Smooth muscle cell (in vitro differentiated cells): ENCODE measurements around the gene CDC5L. TPM values are rescaled to one million over a fixed set of nuclear protein-coding genes. Genes with fewer than 3 reads are reported as not detected.
A peak's percentile ranks its signal among the peaks of the same experiment; 100 is the strongest.

Experiments used
- DNase-seq: peaks from one replicate; lab custom pipeline; 2025; ENCODE audit not compliant: unreplicated experiment; lab: John Stamatoyannopoulos, UW
- H2AFZ ChIP-seq: fragments of 200-600 bp; sonication (generic); 2 replicates; pipeline ENCODE4 v1.6.0; 2016; ENCODE audit warnings: antibody characterized with exemption, low read depth, mild to moderate bottlenecking
- H3F3A ChIP-seq: fragments of 200-600 bp; sonication (generic); 2 replicates; pipeline ENCODE4 v1.6.0; 2017; ENCODE audit warnings: antibody characterized with exemption, low read depth
- H3K27ac ChIP-seq: fragments of 200-600 bp; sonication (generic); 2 replicates; pipeline ENCODE4 v1.5.1; 2016; ENCODE audit warnings: low read depth, mild to moderate bottlenecking
- H3K27me3 ChIP-seq: fragments of 200-600 bp; sonication (generic); 2 replicates; pipeline ENCODE4 v1.6.1; 2016; ENCODE audit warnings: low read depth, mild to moderate bottlenecking
- H3K36me3 ChIP-seq: fragments of 200-600 bp; sonication (generic); 2 replicates; pipeline ENCODE4 v1.5.1; 2016; ENCODE audit warnings: low read depth
- H3K4me1 ChIP-seq: fragments of 200-600 bp; sonication (generic); 2 replicates; pipeline ENCODE4 v1.5.1; 2016; ENCODE audit warnings: low read depth
- H3K4me2 ChIP-seq: fragments of 200-600 bp; sonication (generic); 2 replicates; pipeline ENCODE4 v1.6.0; 2016; ENCODE audit warnings: mild to moderate bottlenecking
- H3K4me3 ChIP-seq: fragments of 200-600 bp; sonication (generic); 2 replicates; pipeline ENCODE4 v1.5.1; 2016; ENCODE audit warnings: mild to moderate bottlenecking
- H3K79me2 ChIP-seq: fragments of 200-600 bp; sonication (generic); 2 replicates; pipeline ENCODE4 v1.6.0; 2016; ENCODE audit warnings: low read depth, mild to moderate bottlenecking
- H3K9ac ChIP-seq: fragments of 200-600 bp; sonication (generic); 2 replicates; pipeline ENCODE4 v1.6.0; 2016; ENCODE audit warnings: low read depth
- H3K9me3 ChIP-seq: fragments of 200-600 bp; sonication (generic); replicated peaks from 2 replicates; pipeline ENCODE4 v1.5.1; 2016; ENCODE audit warnings: low read depth
- H4K20me1 ChIP-seq: fragments of 200-600 bp; sonication (generic); 2 replicates; pipeline ENCODE4 v1.6.0; 2016; ENCODE audit warnings: low read depth
- whole genome bisulfite sequencing: methylation state at CpG from one replicate; pipeline ENCODE4 v1.1.7; 2016; ENCODE audit warnings: low lambda C conversion rate; 5-methylcytosine and 5-hydroxymethylcytosine counted together
- polyA plus RNA-seq: library from polyadenylated mRNA; unstranded; fragments of >200 nt; fragmentation: Nextera tagmentation; extraction: Ambion mirVana; gene quantifications from 2 replicates; pipeline ENCODE4 v1.2.1, GENCODE V29; 2016
- total RNA-seq: library from RNA; depleted of rRNA; stranded (reverse); fragments of >200 nt; gene quantifications from 2 replicates; pipeline ENCODE4 v1.2.3, GENCODE V29; 2014
- TF ChIP-seq, protein P1 (sequence below): fragments of 200-600 bp; sonication (generic); IDR thresholded peaks from 2 replicates; pipeline ENCODE4 v1.5.1; 2017; ENCODE audit warnings: borderline replicate concordance, mild to moderate bottlenecking, antibody characterized with exemption; ENCODE audit not compliant: insufficient read depth, poor library complexity, severe bottlenecking

Gene CDC5L
- total and polyA plus RNA-seq, 2 experiments from 2014 or later = 12.5 to 29.7 TPM

DNA sequence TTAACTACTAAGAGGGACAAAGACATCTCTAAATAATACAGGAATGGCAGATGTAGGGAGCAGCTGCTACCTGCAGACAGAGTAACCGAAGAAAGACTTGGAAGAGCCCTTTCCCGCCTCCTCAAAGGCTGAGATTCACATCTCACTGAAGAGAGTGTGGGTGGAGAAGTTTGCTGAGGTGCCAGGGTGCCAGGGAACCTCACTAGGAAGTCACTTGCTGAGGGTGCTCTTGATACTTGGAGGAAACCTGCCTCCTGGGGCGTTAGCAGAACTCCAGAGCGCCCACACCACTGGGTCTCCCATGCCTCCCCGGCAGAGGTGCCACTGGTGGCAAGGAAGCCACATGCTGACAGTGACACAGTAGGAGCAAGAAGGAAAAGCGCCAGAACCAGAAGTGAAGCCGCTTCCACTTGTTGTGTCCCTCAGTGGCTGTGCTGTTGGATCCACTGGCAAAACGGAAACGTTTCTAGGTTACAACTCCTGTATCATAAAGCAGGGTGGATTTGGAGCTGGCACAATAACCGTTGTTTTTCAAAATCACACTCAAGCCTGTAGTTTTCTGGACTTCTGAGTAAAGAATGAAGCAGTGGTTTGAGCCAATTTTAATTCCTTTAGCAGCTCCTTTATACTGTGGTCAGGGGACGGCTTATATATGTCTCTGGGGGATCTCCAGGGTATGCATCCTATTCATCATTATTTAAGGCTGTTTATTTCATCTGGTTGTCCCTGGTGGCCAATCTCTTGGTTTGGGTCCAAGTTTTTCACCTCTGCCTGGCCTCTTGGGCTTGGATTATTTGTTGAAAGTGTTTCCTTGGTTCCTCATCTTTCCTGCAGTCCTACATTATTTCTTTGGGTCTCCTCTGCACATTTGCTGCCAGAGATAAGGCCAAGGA is 64.5 kb downstream of the CDC5L start:
- DNase-seq = no peak
- Histone ChIP-seq H4K20me1 (no peaks in the 10 kb centered on the region), H2AFZ (no peak overlapping the region), H3K9ac (no peak overlapping the region), H3K4me1 (peaks cover 7% of the 10 kb centered on the region), H3K36me3 (no peaks in the 10 kb centered on the region), H3K27ac (peak overlapping the region; percentile 54), H3K4me2 (no peak overlapping the region), H3K4me3 (no peak overlapping the region), H3K27me3 (no peaks in the 10 kb centered on the region), H3F3A (peaks cover 3% of the 10 kb centered on the region), H3K9me3 (no peaks in the 10 kb centered on the region), H3K79me2 (no peaks in the 10 kb centered on the region)
- TF ChIP-seq, protein P1, sequence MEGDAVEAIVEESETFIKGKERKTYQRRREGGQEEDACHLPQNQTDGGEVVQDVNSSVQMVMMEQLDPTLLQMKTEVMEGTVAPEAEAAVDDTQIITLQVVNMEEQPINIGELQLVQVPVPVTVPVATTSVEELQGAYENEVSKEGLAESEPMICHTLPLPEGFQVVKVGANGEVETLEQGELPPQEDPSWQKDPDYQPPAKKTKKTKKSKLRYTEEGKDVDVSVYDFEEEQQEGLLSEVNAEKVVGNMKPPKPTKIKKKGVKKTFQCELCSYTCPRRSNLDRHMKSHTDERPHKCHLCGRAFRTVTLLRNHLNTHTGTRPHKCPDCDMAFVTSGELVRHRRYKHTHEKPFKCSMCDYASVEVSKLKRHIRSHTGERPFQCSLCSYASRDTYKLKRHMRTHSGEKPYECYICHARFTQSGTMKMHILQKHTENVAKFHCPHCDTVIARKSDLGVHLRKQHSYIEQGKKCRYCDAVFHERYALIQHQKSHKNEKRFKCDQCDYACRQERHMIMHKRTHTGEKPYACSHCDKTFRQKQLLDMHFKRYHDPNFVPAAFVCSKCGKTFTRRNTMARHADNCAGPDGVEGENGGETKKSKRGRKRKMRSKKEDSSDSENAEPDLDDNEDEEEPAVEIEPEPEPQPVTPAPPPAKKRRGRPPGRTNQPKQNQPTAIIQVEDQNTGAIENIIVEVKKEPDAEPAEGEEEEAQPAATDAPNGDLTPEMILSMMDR = no peak
- WGBS = 91% methylated on average over 11 of the region's 11 CpGs

DNA sequence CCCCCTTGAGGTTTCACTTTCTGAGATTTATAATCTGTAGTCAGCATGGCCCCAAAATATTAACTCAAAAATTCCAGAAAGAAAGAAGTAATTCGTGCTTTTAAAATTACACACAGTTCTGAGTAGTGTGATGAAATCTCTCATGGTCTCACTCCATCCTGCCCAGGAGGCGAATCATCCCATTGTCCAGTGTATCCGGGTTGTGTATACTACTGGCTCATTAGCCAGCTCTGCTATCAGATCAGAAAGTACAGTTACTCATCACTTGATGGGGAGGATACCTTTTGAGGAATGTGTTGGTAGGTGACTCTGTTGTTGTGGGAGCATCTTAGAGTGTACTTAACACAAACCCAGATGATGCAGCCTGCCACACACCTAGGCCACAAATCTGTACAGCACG is 65.2 kb downstream of the CDC5L start:
- no peak overlapping the region for H3K9ac ChIP-seq
- H3K36me3 ChIP-seq = no peaks in the 10 kb centered on the region
- peaks cover 3% of the 10 kb centered on the region for H3F3A ChIP-seq
- no peak for DNase-seq
- H3K27ac ChIP-seq = peak overlapping the region; percentile 54
- WGBS = 67% methylated on average over 4 of the region's 4 CpGs
- TF ChIP-seq, protein P1 = no peak
- H3K9me3 ChIP-seq = no peaks in the 10 kb centered on the region
- H2AFZ ChIP-seq = no peak overlapping the region
- H4K20me1 ChIP-seq = no peaks in the 10 kb centered on the region
- H3K27me3 ChIP-seq = no peaks in the 10 kb centered on the region
- H3K79me2 ChIP-seq = no peaks in the 10 kb centered on the region
- no peak overlapping the region for H3K4me2 ChIP-seq
- no peak overlapping the region for H3K4me3 ChIP-seq
- peaks cover 7% of the 10 kb centered on the region for H3K4me1 ChIP-seq

DNA sequence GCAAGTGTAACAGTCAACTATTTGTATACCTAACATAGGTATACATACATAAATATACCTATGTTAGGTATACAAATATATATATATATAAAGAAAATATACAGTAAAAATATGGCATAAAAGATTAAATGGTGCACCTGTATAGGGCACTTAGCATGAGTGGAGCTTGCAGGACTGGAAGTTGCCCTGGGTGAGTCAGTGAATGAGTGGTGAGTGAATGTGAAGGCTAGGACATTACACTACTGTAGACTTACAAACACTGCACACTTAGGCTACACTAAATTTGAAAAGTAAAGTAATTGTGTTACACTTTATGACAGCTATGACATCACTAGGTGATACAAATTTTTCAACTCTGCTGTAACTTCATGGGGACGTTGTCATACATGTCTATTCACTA is 65.6 kb downstream of the CDC5L start:
- Histone ChIP-seq H3K79me2 (no peaks in the 10 kb centered on the region), H3K27ac (no peak overlapping the region), H3K9ac (no peak overlapping the region), H3K27me3 (no peaks in the 10 kb centered on the region), H3F3A (peaks cover 3% of the 10 kb centered on the region), H4K20me1 (no peaks in the 10 kb centered on the region), H2AFZ (no peak overlapping the region), H3K4me1 (peaks cover 7% of the 10 kb centered on the region), H3K4me2 (no peak overlapping the region), H3K36me3 (no peaks in the 10 kb centered on the region), H3K4me3 (no peak overlapping the region), H3K9me3 (no peaks in the 10 kb centered on the region)
- TF ChIP-seq, protein P1 = no peak
- 94% methylated on average over 1 of the region's 1 CpG for WGBS
- DNase-seq = no peak
